ENCODE results near the gene TIMM23. TPM values are rescaled to one million over a fixed set of nuclear protein-coding genes. Genes with fewer than 3 reads are reported as not detected.
"Not testable (repeated sequence)": the region's sequence is repeated elsewhere in the genome, so short reads cannot be mapped to it uniquely, and the experiment has no call there.

Gene TIMM23
- 10 to 100 TPM; 56.0 to 73.9 TPM for total RNA-seq

DNA sequence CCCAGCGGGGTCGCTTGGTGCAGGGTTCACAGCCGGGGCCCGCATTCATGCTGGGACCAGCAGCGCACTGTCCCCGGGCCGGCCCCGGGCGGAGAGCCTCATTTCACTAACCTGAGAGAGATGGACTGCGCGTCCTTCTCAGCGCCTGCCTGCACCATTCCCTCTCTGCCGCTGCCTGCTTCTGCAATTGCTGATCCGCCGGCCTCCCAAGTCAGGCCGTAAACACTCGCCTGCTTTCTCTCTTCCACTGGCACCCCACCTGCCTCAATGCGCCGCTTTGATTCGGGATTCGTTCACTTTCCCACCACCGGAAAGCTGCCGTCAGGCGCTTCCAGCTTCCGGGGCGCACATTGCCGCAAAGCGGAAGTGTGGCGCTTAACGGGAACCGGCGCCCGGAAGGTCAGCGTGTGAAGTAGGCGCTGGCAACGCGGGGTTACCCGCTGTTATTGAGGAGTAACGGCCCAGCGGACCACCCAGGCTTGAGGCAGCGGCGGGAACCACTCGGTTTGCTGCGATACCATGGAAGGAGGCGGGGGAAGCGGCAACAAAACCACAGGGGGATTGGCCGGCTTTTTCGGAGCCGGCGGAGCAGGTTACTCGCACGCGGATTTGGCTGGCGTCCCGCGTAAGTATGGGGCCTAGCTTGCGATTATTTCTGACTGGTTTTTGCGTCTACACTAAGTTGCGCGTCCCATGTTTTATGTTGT, at the start of gene TIMM23:
TSS of gene TIMM23 (plus strand) at position 384 of the 707 bp plus-strand sequence. CDS start at position 520, 136 bp downstream.
- peaks cover 30% of the 10 kb centered on the region for H3K4me1 Mint-ChIP-seq
- H3K27ac Mint-ChIP-seq, result peak within 1 kb of the TSS; percentile 93
- CTCF ChIA-PET, result interaction anchor here (1.0 kb wide), 1 partner anchor 56 kb away, joined by 3 read pairs; no protein-coding TSS in a partner anchor
- H3K4me3 Mint-ChIP-seq, result peak within 1 kb of the TSS; percentile 94
- ATAC-seq (peak; percentile 90), DNase-seq (peak; percentile 92)
- H3K9me3 Mint-ChIP-seq (ENCODE audit: low read depth); H3K27me3 Mint-ChIP-seq: not testable (repeated sequence)
- peaks cover 14% of the 10 kb centered on the region for H3K36me3 Mint-ChIP-seq

DNA sequence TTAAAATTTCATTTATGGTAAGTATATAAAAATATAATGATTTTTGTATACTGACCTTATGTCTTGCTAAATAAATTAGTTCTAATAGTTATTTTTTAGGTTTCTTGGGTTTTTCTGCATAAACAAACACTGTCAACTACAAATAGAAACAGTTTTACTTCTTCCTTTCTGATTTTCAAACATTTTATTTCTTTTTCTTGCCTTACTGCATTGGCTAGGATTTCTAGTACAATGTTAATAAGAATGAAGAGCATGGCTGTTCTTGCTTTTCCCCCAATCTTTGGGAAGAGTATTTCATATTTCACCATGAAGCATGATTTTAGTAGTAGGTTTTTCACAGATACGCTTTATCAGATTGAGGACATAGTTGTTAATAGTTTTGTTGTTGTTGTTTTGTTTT, 45.5 kb upstream of the TIMM23 start:
- peaks cover 13% of the 10 kb centered on the region for H3K36me3 Mint-ChIP-seq
- H3K27ac Mint-ChIP-seq; H3K4me1 Mint-ChIP-seq; CTCF ChIA-PET; H3K27me3 Mint-ChIP-seq; DNase-seq; H3K4me3 Mint-ChIP-seq; ATAC-seq; H3K9me3 Mint-ChIP-seq (ENCODE audit: low read depth): not testable (repeated sequence)

DNA sequence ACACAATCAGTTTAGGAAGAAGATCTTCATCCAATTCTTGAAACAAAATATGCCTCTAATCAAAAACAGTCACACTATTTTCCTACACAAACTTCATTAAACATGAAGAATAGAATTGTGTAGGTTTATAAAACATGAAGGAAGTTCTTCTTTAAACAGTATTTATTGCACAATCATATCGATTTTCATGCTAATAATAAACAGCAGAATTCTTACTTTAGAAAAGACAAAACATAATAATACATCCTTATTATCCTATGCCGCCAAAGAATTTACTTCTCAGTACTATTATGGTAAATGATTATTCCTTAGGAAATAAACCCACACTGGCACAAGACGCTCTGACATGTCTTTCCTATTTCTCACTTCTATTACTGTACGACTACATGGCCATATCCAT, 41.0 kb upstream of the TIMM23 start:
- H3K36me3 Mint-ChIP-seq, result peaks cover 18% of the 10 kb centered on the region
- H3K4me1 Mint-ChIP-seq; H3K9me3 Mint-ChIP-seq (ENCODE audit: low read depth); H3K27ac Mint-ChIP-seq; H3K4me3 Mint-ChIP-seq; H3K27me3 Mint-ChIP-seq; ATAC-seq; CTCF ChIA-PET; DNase-seq: not testable (repeated sequence)

- H3K4me1 Mint-ChIP-seq; H3K27me3 Mint-ChIP-seq; H3K36me3 Mint-ChIP-seq; ATAC-seq; CTCF ChIA-PET; H3K4me3 Mint-ChIP-seq; H3K27ac Mint-ChIP-seq; DNase-seq; H3K9me3 Mint-ChIP-seq (ENCODE audit: low read depth): not testable (repeated sequence)
Measured at GRCh38 chr10:45934788-45935187, 37.5 kb upstream of the TIMM23 start.

DNA sequence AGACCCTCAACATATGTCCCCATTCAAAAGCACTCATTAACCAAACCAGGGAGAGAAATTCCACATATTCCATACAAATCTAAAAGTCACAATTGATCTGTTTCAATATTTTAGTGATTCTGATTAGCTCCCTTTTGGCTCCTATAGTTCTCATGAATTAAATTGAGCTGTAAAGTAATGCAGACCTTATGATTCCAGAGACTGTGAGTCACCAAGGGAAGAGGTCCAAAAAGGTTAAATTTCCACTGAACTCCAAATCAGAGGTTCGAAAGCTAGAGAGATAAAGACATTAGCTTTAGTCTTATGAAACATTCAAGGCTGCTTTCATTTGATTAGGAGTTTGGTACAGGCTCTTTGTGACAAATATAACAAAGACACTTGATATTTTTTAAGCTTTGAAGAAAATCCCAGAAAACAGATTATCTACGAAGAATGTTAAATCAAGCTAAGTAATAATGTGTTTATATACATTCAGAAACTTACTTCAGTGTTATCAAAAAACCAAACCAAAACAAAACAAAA, 33.1 kb upstream of the TIMM23 start:
- not testable (repeated sequence) for H3K36me3 Mint-ChIP-seq; H3K4me1 Mint-ChIP-seq; DNase-seq; H3K9me3 Mint-ChIP-seq (ENCODE audit: low read depth); H3K27ac Mint-ChIP-seq; H3K27me3 Mint-ChIP-seq; ATAC-seq; H3K4me3 Mint-ChIP-seq
- CTCF ChIA-PET, result interaction anchor here (0.5 kb wide), 1 partner anchor 370 kb away, joined by 3 read pairs; no protein-coding TSS in a partner anchor

- H3K4me3 Mint-ChIP-seq; H3K9me3 Mint-ChIP-seq (ENCODE audit: low read depth); H3K36me3 Mint-ChIP-seq; CTCF ChIA-PET; H3K27ac Mint-ChIP-seq; H3K27me3 Mint-ChIP-seq; H3K4me1 Mint-ChIP-seq; DNase-seq: not testable (repeated sequence)
- ATAC-seq, result peak; percentile 70
Measured at GRCh38 chr10:45941196-45941595, 31.1 kb upstream of the TIMM23 start.

DNA sequence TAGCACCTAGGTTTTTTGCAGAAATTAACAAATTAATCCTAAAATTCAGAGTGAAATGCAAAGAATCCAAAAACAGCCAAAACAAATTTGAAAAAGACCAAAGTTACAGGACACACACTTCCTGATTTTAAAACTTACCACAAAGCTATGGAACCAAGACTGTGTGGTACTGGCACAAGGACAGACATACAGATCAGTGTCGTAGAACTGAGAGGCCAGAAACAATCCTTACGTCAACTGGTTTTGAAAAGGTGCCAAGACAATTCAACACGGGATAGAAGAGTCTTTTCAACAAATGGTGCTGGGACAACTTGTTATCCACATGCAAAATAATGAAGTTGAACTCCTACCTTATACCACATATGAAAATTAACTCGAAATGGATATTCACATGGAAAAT, 26.8 kb upstream of the TIMM23 start:
- H3K36me3 Mint-ChIP-seq; CTCF ChIA-PET; H3K27ac Mint-ChIP-seq; H3K4me1 Mint-ChIP-seq; H3K27me3 Mint-ChIP-seq; H3K4me3 Mint-ChIP-seq; ATAC-seq; DNase-seq; H3K9me3 Mint-ChIP-seq (ENCODE audit: low read depth): not testable (repeated sequence)

GRCh38 chr10:45947363-45947762, 24.9 kb upstream of the TIMM23 start:
- ATAC-seq; H3K27ac Mint-ChIP-seq; H3K9me3 Mint-ChIP-seq (ENCODE audit: low read depth); CTCF ChIA-PET; H3K4me1 Mint-ChIP-seq; H3K27me3 Mint-ChIP-seq; H3K36me3 Mint-ChIP-seq; DNase-seq; H3K4me3 Mint-ChIP-seq: not testable (repeated sequence)

DNA sequence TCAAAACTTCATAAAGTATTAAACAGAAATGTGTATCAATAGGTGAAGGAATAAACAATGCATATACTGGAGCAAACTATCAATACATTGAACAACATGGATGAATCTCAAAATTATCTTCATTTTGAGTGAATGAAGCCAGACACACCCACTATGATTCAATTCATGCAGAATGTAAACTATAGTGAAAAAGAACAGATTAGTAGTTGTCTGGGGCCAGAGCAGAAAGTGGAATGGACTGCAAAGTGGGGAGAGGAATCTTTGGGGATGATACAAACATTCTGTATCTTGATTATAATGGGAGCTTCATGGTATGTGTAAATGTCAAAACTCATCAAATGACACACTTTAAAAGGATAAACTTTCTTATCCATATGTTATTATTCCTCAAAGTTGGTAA, 23.5 kb upstream of the TIMM23 start:
- H3K27ac Mint-ChIP-seq; DNase-seq; H3K36me3 Mint-ChIP-seq; H3K4me3 Mint-ChIP-seq; CTCF ChIA-PET; H3K27me3 Mint-ChIP-seq; H3K9me3 Mint-ChIP-seq (ENCODE audit: low read depth); H3K4me1 Mint-ChIP-seq; ATAC-seq: not testable (repeated sequence)

DNA sequence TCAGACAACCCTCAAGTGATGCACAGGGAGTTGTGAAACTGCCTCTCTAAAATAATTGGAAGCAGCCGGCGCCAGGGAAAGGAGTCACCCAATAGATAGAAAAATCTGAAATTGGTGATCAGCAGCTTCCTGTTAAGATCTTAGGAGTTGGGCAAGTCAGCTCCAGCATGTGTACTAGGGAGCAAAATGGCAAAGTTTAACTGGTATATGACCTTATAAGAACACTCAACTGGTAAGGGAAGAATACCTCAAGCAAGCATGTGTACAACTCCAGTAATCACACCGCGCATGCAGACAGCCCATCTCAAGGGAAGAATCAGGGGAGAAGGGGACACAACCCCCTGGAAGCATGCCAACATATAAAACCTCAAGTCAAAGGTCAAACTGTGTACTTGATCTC, 17.9 kb upstream of the TIMM23 start:
- H3K27ac Mint-ChIP-seq; H3K27me3 Mint-ChIP-seq; H3K4me1 Mint-ChIP-seq; H3K9me3 Mint-ChIP-seq (ENCODE audit: low read depth); DNase-seq; H3K36me3 Mint-ChIP-seq; ATAC-seq; H3K4me3 Mint-ChIP-seq; CTCF ChIA-PET: not testable (repeated sequence)

- H3K27me3 Mint-ChIP-seq, CTCF ChIA-PET, H3K36me3 Mint-ChIP-seq: not testable (repeated sequence)
Measured at GRCh38 chr10:45956634-45957033, 15.7 kb upstream of the TIMM23 start.

GRCh38 chr10:45957928-45958327, 14.4 kb upstream of the TIMM23 start:
- CTCF ChIA-PET; H3K4me3 Mint-ChIP-seq; DNase-seq; H3K36me3 Mint-ChIP-seq; H3K27me3 Mint-ChIP-seq; H3K27ac Mint-ChIP-seq; H3K9me3 Mint-ChIP-seq (ENCODE audit: low read depth); ATAC-seq; H3K4me1 Mint-ChIP-seq: not testable (repeated sequence)

More at GRCh38 chr10:45956634-45957033, 15.7 kb upstream of the TIMM23 start:
- not testable (repeated sequence) for ATAC-seq; H3K4me3 Mint-ChIP-seq; H3K4me1 Mint-ChIP-seq; DNase-seq; H3K27ac Mint-ChIP-seq; H3K9me3 Mint-ChIP-seq (ENCODE audit: low read depth)

GRCh38 chr10:45962686-45963452, 9.4 kb upstream of the TIMM23 start:
- H3K27ac Mint-ChIP-seq; H3K27me3 Mint-ChIP-seq; H3K36me3 Mint-ChIP-seq; H3K9me3 Mint-ChIP-seq (ENCODE audit: low read depth); DNase-seq; CTCF ChIA-PET; H3K4me1 Mint-ChIP-seq; H3K4me3 Mint-ChIP-seq; ATAC-seq: not testable (repeated sequence)

- H3K27me3 Mint-ChIP-seq; H3K9me3 Mint-ChIP-seq (ENCODE audit: low read depth); CTCF ChIA-PET; H3K27ac Mint-ChIP-seq; DNase-seq; ATAC-seq: not testable (repeated sequence)
- H3K36me3 Mint-ChIP-seq, result peaks cover 11% of the 10 kb centered on the region
- H3K4me1 Mint-ChIP-seq, result peaks cover 30% of the 10 kb centered on the region
- H3K4me3 Mint-ChIP-seq, result peak overlapping the region; percentile 94
Measured at GRCh38 chr10:45971019-45971418, 1.3 kb upstream of the TIMM23 start.
